Hematopoietic multipotent progenitor cell treated with erythropoietin and hydrocortisone succinate and interleukin-3 and kit ligand, for 8 days (in vitro differentiated cells): ENCODE results near the gene CBFA2T2.
"Not testable (repeated sequence)": the region's sequence is repeated elsewhere in the genome, so short reads cannot be mapped to it uniquely, and the experiment has no call there.

Source experiments
- DNase-seq: peaks from one replicate; pipeline ENCODE4 v3.0.0-alpha.2; 2015

CBFA2T2 gene

DNA sequence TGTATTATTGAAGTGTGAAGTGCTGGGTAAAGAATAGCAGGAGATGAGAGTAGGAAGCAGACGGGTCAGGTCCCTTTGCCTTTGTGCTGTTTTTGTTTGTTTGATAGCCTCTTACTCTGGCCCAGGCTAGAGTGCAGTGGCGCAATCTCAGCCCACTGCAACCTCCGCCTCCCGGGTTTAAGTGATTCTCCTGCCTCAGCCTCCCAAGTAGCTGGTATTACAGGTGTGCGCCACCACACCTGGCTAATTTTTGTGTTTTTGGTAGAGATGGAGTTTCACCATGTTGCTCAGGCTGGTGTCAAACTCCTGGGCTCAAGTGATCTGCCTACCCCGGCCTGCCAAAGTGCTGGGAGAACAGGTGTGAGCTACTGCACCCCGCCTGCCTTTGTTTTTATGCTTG is 18.1 kb downstream of the CBFA2T2 start:
- not testable (repeated sequence) for DNase-seq

- not testable (repeated sequence) for DNase-seq
Observed at GRCh38 chr20:33509057-33509456, 19.2 kb downstream of the CBFA2T2 start.

DNA sequence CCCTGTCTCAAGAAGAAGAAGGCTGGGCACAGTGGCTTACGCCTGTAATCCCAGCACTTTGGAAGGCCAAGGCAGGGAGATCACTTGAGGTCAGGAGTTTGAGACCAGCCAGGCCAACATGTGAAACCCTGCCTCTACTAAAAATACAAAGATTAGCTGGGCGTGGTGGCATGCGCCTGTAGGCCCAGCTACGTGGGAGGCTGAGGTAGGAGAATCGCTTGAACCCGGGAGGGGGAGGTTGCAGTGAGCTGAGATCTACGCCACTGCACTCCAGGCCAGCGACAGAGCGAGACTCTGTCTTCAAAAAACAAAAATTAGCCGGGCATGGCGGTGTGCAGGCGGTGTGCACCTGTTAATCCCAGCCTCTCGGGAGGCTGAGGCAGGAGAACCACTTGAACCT is 22.0 kb downstream of the CBFA2T2 start:
- DNase-seq: not testable (repeated sequence)

GRCh38 chr20:33515569-33516216 is 25.8 kb downstream of the CBFA2T2 start:
- DNase-seq: peak; percentile 7

GRCh38 chr20:33516882-33517281 is 27.0 kb downstream of the CBFA2T2 start:
- DNase-seq: no peak

- DNase-seq: no peak
Observed at GRCh38 chr20:33518071-33518470, 28.2 kb downstream of the CBFA2T2 start.

DNA sequence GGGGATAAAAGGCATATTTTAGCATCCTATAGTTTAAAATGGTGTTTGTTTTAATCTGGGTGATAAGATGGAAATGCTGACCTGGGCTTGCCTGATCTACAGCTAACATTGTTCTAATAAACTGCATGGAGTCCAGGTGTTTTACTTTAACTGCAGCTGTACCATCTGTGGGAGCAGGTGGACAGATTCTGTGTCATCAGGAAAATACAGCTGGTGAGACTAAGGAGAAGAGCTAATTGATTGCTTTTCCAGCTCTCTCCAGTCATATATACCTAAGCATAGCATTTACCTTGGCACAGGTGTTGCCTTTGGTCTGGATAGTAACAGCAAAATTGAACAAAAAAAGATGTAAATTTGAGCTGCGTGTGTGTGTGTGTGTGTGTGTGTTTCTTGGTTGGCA is 31.6 kb downstream of the CBFA2T2 start:
- DNase-seq: no peak

DNA sequence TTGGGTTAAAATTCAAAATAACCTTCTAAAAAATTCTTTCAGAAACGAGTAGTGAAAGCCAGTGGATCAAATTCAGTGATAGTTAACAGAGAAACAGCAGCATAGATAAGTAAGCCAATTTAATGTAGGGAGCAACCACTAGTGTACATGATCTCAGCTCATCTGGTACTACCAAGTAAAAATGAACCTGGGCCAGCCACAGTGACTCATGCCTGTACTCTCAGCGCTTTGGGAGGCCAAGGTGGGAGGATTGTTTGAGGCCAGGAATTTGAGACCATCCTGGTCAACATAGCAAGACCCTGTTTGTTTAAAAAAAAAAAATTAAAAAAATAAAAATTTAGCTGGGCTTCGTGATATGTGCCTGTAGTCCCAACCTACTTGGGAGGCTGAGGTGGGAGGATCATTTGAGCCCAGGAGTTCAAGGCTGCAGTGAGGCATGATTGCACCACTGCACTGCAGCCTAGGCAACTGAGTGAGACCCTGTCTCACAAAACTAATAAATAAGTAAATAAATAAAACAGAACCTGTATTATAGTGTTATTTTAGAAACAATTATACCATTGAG is 32.4 kb downstream of the CBFA2T2 start:
- DNase-seq: no peak

DNA sequence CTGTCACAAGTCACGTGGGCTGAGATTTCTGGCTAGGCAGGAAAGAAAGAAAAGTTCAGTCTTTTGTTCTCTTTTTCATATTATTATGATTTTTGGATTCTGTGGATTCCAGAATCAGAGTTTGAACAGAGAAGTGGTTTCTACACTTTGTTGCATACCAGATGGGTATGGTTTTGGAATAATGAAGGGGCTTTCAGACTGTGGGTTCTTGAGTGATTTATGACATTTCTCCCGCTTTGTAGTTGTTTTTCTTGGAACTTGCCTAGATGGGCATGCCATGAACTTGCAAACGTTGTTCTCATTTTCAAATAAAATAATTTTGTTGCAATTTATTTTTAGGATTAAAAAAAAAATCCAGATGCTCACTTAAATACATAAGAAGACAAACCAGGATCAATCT is 34.4 kb downstream of the CBFA2T2 start:
- DNase-seq: no peak

DNA sequence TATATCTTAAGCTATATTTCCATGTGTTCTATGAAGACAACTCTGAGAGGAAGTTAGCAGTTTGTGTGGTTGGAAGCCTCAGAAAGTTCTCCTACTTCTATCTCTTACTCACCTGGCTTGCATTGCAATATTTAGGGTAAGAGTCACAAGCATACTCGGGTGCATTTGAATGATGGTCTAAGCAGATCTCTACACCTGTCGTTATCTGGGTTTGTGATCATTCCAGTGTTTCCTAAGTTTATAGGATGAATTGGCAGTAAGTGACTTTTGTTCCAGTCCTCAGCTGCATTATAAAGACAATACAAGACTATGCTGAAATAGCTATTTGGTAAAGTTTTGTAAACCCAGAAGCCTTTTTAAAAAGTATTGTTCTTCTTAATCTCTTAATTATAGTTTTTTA is 36.9 kb downstream of the CBFA2T2 start:
- DNase-seq: no peak

DNA sequence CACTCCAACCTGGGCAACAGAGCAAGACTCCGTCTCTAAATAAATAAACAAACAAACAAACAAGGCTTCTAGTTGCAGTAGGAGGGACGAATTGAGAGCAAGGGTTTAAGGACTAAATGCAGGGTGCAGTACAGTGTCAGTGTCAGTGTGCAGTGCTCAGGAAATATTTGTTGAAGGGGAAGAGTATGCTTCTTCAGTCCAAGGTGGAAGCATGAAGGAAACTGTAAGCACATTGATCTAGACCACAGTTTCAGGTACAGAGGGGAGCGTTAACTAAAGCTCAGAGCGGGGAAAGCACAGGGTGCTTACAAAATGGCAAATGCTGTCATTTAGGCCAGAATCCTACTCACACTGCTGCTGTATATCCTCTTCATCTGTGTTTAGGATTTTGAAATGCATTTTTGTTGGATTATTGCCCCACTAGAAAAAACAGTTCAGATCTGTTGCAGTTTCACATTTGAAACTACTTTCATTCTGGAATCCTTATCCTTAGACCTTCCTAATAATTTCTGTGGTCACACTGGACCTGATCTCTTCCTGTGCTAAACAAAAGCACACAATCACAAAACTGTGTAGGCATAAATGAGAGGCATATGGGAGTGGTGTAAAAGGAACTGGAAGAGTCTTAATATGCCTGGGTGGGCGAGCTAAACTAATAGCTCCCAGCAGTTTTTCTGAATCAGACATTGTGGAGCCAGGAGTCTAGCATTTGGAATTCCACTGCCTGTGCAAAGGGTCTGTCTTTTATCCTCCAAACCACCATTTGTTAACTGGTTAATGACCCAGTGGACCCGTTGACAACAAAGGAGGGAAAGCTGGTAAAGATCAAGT is 41.4 kb downstream of the CBFA2T2 start:
- DNase-seq: no peak

- DNase-seq: no peak
Observed at GRCh38 chr20:33531885-33532284, 42.0 kb downstream of the CBFA2T2 start.

GRCh38 chr20:33532753-33533459 is 43.0 kb downstream of the CBFA2T2 start:
- DNase-seq: no peak

GRCh38 chr20:33535717-33536116 is 45.8 kb downstream of the CBFA2T2 start:
- DNase-seq: not testable (repeated sequence)

- DNase-seq: no peak
Observed at GRCh38 chr20:33537608-33538007, 47.7 kb downstream of the CBFA2T2 start.

DNA sequence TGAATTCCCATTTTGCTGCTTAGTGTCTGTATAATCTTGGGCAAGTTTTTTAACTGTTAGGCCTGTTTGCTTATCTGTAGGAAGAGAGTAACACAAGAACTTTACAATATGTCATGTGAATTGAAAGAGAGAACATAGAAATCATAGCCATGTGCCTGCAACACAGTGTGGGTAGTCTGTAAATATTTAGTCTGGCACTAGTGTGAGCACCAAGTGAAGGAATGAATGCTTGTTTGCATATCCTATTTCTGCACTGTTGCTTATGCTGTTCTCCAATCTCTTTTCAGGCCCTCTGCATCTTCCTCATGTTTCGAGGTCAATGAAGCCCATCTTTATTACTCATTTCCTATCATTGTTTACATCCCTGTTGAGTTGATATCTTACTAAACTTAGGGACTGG is 49.2 kb downstream of the CBFA2T2 start:
- DNase-seq: no peak

- no peak for DNase-seq
Observed at GRCh38 chr20:33540427-33540826, 50.5 kb downstream of the CBFA2T2 start.

DNA sequence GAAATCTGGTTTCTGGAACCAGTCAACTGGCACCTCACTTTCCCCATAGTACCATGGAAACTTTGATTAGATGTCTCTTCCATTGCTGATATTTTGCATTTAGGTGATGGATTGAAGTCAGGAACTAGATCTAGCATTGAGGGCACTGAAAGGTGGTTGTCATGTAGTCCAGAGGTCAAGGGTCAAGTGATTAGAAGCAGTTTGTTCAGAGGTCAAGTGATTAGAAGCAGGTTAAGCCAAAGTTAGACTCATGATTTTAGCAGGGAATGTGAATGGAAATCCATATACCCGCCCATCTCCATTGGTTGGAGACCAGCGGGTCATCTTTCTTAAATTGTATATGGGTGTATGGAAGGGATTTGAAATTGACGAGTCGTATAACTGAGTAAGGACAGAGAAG is 51.2 kb downstream of the CBFA2T2 start:
- DNase-seq: no peak

- no peak for DNase-seq
Observed at GRCh38 chr20:33541797-33542196, 51.9 kb downstream of the CBFA2T2 start.

GRCh38 chr20:33545763-33546162 is 55.9 kb downstream of the CBFA2T2 start:
- DNase-seq: no peak

DNA sequence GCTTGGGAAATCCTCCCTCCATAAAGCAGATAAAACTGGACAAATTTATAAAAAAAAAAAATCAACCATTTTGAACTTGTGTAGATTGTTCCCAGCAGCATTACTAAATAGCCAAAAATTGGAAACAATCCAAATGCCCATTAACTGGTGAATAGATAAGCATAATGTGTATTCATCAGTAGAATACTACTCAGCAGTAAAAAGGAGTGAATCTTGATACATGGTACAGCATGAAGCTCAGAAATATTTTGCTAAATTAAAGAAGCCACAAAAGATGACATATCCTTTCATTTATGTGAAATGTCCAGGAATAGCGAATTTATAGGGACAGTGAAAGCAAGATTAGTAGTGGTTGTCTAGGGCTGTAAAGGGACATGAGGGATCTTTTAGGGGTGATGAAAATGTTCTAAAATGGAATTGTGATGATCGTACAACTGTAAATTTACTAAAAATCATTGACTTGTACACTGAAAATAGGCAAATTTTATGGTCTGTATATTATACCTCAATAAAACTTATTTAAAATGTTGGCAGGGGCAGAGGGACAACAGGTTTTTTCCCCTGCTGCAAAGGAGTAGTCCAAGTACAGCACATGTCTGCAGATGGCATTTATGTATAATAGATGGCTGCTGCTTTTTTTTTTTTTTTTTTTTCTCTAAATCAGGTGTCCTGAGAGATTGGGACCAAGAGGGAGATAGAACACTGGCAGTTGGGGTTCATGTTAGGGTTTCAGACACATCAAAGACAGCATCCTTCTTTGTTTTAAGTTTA is 59.5 kb downstream of the CBFA2T2 start:
- DNase-seq: peak; percentile 26

DNA sequence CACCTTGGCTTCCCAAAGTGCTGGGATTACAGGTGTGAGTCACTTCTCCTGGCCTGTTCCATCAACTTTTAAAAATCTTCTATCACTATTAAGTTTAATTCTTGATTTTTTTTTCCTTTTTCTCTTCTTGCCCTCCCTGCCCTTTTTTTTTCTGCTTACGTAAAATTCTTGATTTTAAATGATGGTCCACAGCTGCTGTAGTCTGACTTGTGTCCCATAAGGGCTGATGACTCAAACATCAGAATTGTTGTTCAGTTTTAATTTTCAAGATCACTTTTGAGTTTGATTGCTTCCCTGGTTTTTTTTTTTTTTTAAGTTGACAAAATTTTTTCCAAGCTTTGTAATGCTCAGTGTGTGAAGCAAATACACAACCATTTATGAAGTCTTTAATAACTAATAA is 61.9 kb downstream of the CBFA2T2 start:
- no peak for DNase-seq

- DNase-seq: no peak
Observed at GRCh38 chr20:33552519-33552918, 62.6 kb downstream of the CBFA2T2 start.
